K562 (cell line): ENCODE results near the gene PIH1D1. TPM values are rescaled to one million over a fixed set of nuclear protein-coding genes. Genes with fewer than 3 reads are reported as not detected.
A peak's percentile ranks its signal among the peaks of the same experiment; 100 is the strongest.

Experiments
- ATAC-seq: fragments of 200-7000 bp; cut with Tn5 transposase; 3 replicates; pipeline ENCODE4 v1.9.1; 2020; ENCODE audit warnings: moderate library complexity
- BruUV-seq: library from RNA; stranded (reverse); fragments of 400-500 nt; replicated peaks from 2 replicates; lab custom pipeline; 2021; lab: Mats Ljungman, UMichigan
- CTCF ChIA-PET: fragments of 300-600 bp; formaldehyde crosslinking; extraction: SDS; loops from one replicate; lab custom pipeline; 2021; ENCODE audit warnings: low intra/inter-chr PET ratio; lab: Yijun Ruan, JAX
- POLR2A ChIA-PET: fragments of 300-600, 350-650 bp; sonication (Branson Sonifier 250); formaldehyde crosslinking; extraction: SDS; loops from one replicate; lab custom pipeline; 2021; ENCODE audit warnings: antibody characterized with exemption, inconsistent platforms; lab: Yijun Ruan, JAX
- DNase-seq, 4 experiments: peaks; one replicate each; pipeline versions ENCODE4 v3.0.0 to v3.0.0-alpha.2; 2011 to 2018; ENCODE audit warnings: low spot score in 3 of 4, mixed read lengths in 3 of 4; ENCODE audit errors: extremely low read depth in 1 of 4
- FAIRE-seq: peaks from 2 replicates; lab custom pipeline; 2011; peaks lifted over from hg19 to GRCh38; lab: Jason Lieb, UNC
- H2AFZ ChIP-seq: 2 replicates; pipeline ENCODE4 v1.6.0; 2011; ENCODE audit warnings: low read depth, low read length, control low read depth, inconsistent platforms
- H3K27ac ChIP-seq: fragments of 200-600 bp; 3 replicates; pipeline ENCODE4 v1.8.0; 2011; ENCODE audit warnings: low read depth, mild to moderate bottlenecking, control low read depth, inconsistent platforms, low read length, moderate library complexity, mixed read lengths; ENCODE audit errors: extremely low read depth
- H3K27me3 ChIP-seq, 2 experiments: fragments of 300-600 bp in 1 of 2; 2 replicates in 1 of 2; 3 replicates in 1 of 2; pipeline versions ENCODE4 v1.6.0 to v1.8.0; 2011; ENCODE audit warnings: inconsistent platforms in 2 of 2, low read length in 2 of 2, mild to moderate bottlenecking in 1 of 2, mixed read lengths in 1 of 2, moderate library complexity in 1 of 2; ENCODE audit not compliant: control insufficient read depth in 2 of 2, insufficient read depth in 2 of 2
- H3K36me3 ChIP-seq: fragments of 300-600 bp; 3 replicates; pipeline ENCODE4 v1.8.0; 2011; ENCODE audit warnings: mild to moderate bottlenecking, low read length, inconsistent platforms; ENCODE audit not compliant: control insufficient read depth, insufficient read depth
- H3K4me1 ChIP-seq, 2 experiments: fragments of 200-600 bp in 1 of 2; replicated peaks in 1 of 2; 2 replicates in 1 of 2; 3 replicates in 1 of 2; pipeline versions ENCODE4 v1.5.1 to v1.8.0; 2011; ENCODE audit warnings: inconsistent platforms in 2 of 2, low read length in 2 of 2, mild to moderate bottlenecking in 1 of 2, mixed read lengths in 1 of 2, moderate library complexity in 1 of 2; ENCODE audit not compliant: control insufficient read depth in 2 of 2, insufficient read depth in 2 of 2
- H3K4me2 ChIP-seq: 2 replicates; pipeline ENCODE4 v1.6.1; 2011; ENCODE audit warnings: low read length, control low read depth, inconsistent platforms, mixed read lengths; ENCODE audit not compliant: insufficient read depth
- H3K4me3 ChIP-seq: fragments of 200-600 bp; sonication (generic), shearing (Covaris generic); 2 replicates; pipeline ENCODE4 v1.5.1; 2016; ENCODE audit warnings: control low read depth, inconsistent platforms
- H3K79me2 ChIP-seq: fragments of 200-600 bp; 3 replicates; pipeline ENCODE4 v1.8.0; 2011; ENCODE audit warnings: low read length, inconsistent platforms; ENCODE audit not compliant: control insufficient read depth, insufficient read depth
- H3K9ac ChIP-seq, 2 experiments: 2 replicates each; pipeline versions ENCODE4 v1.6.0 to v1.6.1; 2011; ENCODE audit warnings: low read depth in 2 of 2, low read length in 2 of 2, control low read depth in 1 of 2, inconsistent platforms in 1 of 2, mild to moderate bottlenecking in 1 of 2, mixed read lengths in 1 of 2; ENCODE audit not compliant: insufficient read depth in 1 of 2
- H3K9me1 ChIP-seq: one replicate; pipeline ENCODE4 v1.6.0; 2011; ENCODE audit warnings: inconsistent platforms, mild to moderate bottlenecking, low read length, moderate library complexity; ENCODE audit not compliant: control insufficient read depth, insufficient read depth
- H3K9me3 ChIP-seq: replicated peaks from 2 replicates; pipeline ENCODE4 v1.5.1; 2011; ENCODE audit warnings: low read depth, low read length, inconsistent platforms; ENCODE audit not compliant: control insufficient read depth, insufficient read depth
- H4K20me1 ChIP-seq: replicated peaks from 2 replicates; pipeline ENCODE4 v1.6.1; 2011; ENCODE audit warnings: low read length, inconsistent platforms, mixed read lengths; ENCODE audit not compliant: control insufficient read depth, insufficient read depth
- ASH1L ChIP-seq: fragments of 450-650 bp; IDR thresholded peaks from 2 replicates; pipeline ENCODE4 v1.6.1; 2018; ENCODE audit warnings: borderline replicate concordance, mild to moderate bottlenecking, low read depth; ENCODE audit not compliant: partially characterized antibody
- ATF7 ChIP-seq: fragments of 450-650 bp; IDR thresholded peaks from 2 replicates; pipeline ENCODE4 v1.7.1; 2014; ENCODE audit warnings: mild to moderate bottlenecking, moderate library complexity
- CTCFL ChIP-seq: IDR thresholded peaks from 2 replicates; pipeline ENCODE4 v1.6.1; 2011; ENCODE audit warnings: borderline replicate concordance, low read depth, mild to moderate bottlenecking, moderate library complexity, low read length; ENCODE audit not compliant: insufficient read depth, poor library complexity, severe bottlenecking
- E2F4 ChIP-seq: sonication (generic); formaldehyde crosslinking; IDR thresholded peaks from 2 replicates; pipeline ENCODE4 v1.8.0; 2022; ENCODE audit warnings: mild to moderate bottlenecking, low read depth, missing genetic modification reagents
- ELF1 ChIP-seq: fragments of 200-800 bp; sonication (Bioruptor generic); IDR thresholded peaks from 2 replicates; pipeline ENCODE4 v1.6.1; 2016; ENCODE audit warnings: missing genetic modification characterization, missing compliant biosample characterization
- EP300 ChIP-seq: IDR thresholded peaks from 2 replicates; pipeline ENCODE4 v1.6.1; 2012; ENCODE audit warnings: low read length, improper control_type of control experiment
- FOXM1 ChIP-seq, 2 experiments: fragments of 450-650 bp in 1 of 2; sonication (generic) in 1 of 2; formaldehyde crosslinking in 1 of 2; IDR thresholded peaks; 2 replicates each; pipeline versions ENCODE4 v1.6.1 to v1.9.0; 2017 to 2022; ENCODE audit warnings: low read depth in 2 of 2, mild to moderate bottlenecking in 2 of 2, missing genetic modification reagents in 1 of 2, moderate library complexity in 1 of 2
- GATA2 ChIP-seq: sonication (generic); formaldehyde crosslinking; IDR thresholded peaks from 2 replicates; pipeline ENCODE4 v1.4.0; 2020; ENCODE audit warnings: mild to moderate bottlenecking, missing genetic modification reagents
- JUN ChIP-seq, 2 experiments: sonication (generic) in 1 of 2; formaldehyde crosslinking in 1 of 2; IDR thresholded peaks; 2 replicates each; pipeline versions ENCODE4 v1.6.1 to v1.8.0; 2012 to 2022; ENCODE audit warnings: borderline replicate concordance in 2 of 2, mild to moderate bottlenecking in 2 of 2, improper control_type of control experiment in 1 of 2, low read depth in 1 of 2, low read length in 1 of 2, missing genetic modification reagents in 1 of 2
- MLLT1 ChIP-seq, 2 experiments: fragments of 450-650 bp; IDR thresholded peaks; 2 replicates each; pipeline ENCODE4 v1.6.1; 2016
- OTX1 ChIP-seq: fragments of 450-650 bp; formaldehyde crosslinking; IDR thresholded peaks from 2 replicates; pipeline ENCODE4 v1.4.0; 2022; ENCODE audit warnings: mild to moderate bottlenecking
- PRMT5 ChIP-seq: sonication (generic); formaldehyde crosslinking; IDR thresholded peaks from 2 replicates; pipeline ENCODE4 v1.5.0; 2020; ENCODE audit warnings: missing genetic modification reagents
- TCF7L2 ChIP-seq: fragments of 150-350 bp; IDR thresholded peaks from 2 replicates; pipeline ENCODE4 v1.6.1; 2016; ENCODE audit warnings: low read depth, mild to moderate bottlenecking, low read length, moderate library complexity
- WGBS: fragments of 100-300 bp; shearing (Covaris generic); methylation state at CpG from one replicate; pipeline ENCODE4 v1.1.6; 2016; ENCODE audit warnings: low coverage, mixed read lengths; ENCODE audit not compliant: insufficient coverage; ENCODE audit errors: missing lambda C conversion rate; 5-methylcytosine and 5-hydroxymethylcytosine counted together
- in situ Hi-C: fragments of 300-500 bp; cut with MboI; formaldehyde crosslinking; loops from 4 replicates; pipeline ENCODE4 v1.15.0; 2018; ENCODE audit warnings: inconsistent platforms, mixed read lengths
- intact Hi-C: fragments of 100-400 bp; cut with micrococcal nuclease; formaldehyde crosslinking; loops from 2 replicates; pipeline ENCODE4 v1.14.2; 2022
- polyA plus RNA-seq, 8 experiments: library from polyadenylated mRNA; depleted of rRNA in 4 of 8; stranded (reverse) in 5 of 8; unstranded in 3 of 8; fragments of >200 nt; fragmentation: Nextera tagmentation in 2 of 8; fragmentation: Illumina TruSeq in 1 of 8; extraction: Ambion mirVana in 2 of 8; extraction: Trizol in 1 of 8; gene quantifications; 2 replicates each; pipeline versions ENCODE4 v1.2.1 to v1.2.3, GENCODE V29; 2011 to 2014; ENCODE audit warnings: inconsistent platforms in 1 of 8, missing spikeins in 1 of 8
- total RNA-seq, 7 experiments: library from RNA; depleted of rRNA in 6 of 7; stranded (reverse); fragments of >200 nt in 6 of 7; fragmentation: Illumina TruSeq in 2 of 7; extraction: Trizol in 2 of 7; gene quantifications; 2 replicates each; pipeline versions ENCODE4 v1.2.1 to v1.2.3, GENCODE V29; 2011 to 2021; ENCODE audit warnings: low replicate concordance in 1 of 7

Gene PIH1D1
- total and polyA plus RNA-seq, 9 of the 15 experiments (the other 6 are each of a cell fraction or from before 2014, with no cell fraction given), result 26.5 to 224 (median 137) TPM

GRCh38 chr19:49488863-49489537 lies 37.4 kb upstream of the PIH1D1 start (continued):
- TF ChIP-seq CTCFL (no peak), GATA2 (no peak)

GRCh38 chr19:49488046-49488862 lies 36.6 kb upstream of the PIH1D1 start:
- intact Hi-C loops (no loop called here), in situ Hi-C loops (no loop called here)
- Histone ChIP-seq H3K36me3 (peaks cover 53% of the 10 kb centered on the region), H2AFZ (no peak overlapping the region), H3K79me2 (peaks cover 46% of the 10 kb centered on the region), H3K27ac (peak overlapping the region; percentile 99), H3K4me1 (peaks cover 19 to 30% of the 10 kb centered on the region in 2 experiments; a peak in 3 of 5 replicates), H3K9me1 (peaks cover 3% of the 10 kb centered on the region), H3K27me3 (no peaks in the 10 kb centered on the region), H3K4me2 (peak overlapping the region; percentile 95), H3K4me3 (peak overlapping the region; percentile 100), H3K9me3 (no peaks in the 10 kb centered on the region), H4K20me1 (peaks cover 30% of the 10 kb centered on the region), H3K9ac (peak overlapping the region; percentile 97 to 100)
- no TSS peak for BruUV-seq
- FAIRE-seq, result no peak
- ATAC-seq, result no peak
- WGBS, result under 1% methylated on average over 26 of the region's 26 CpGs
- CTCF ChIA-PET, result no interaction called here
- POLR2A ChIA-PET, result interaction anchor here (0.6 to 3.0 kb wide), 22 partner anchors 8 to 994 kb away, joined by 3 to 16 read pairs (median 4); partner anchors contain the start of genes PIH1D1, PRMT1, RPS11 and RRAS
- DNase-seq, result peak in 1 of 4 experiments; percentile 40
- no peak for TF ChIP-seq ELF1
- TF ChIP-seq EP300, result no peak
- no peak for TF ChIP-seq E2F4 (CRISPR knock-in tag)
- TF ChIP-seq JUN (IDR thresholded peaks at IDR 0.05; ENCODE audit: borderline replicate concordance, low read depth, low read length), result no peak
- TF ChIP-seq JUN (CRISPR knock-in tag; IDR thresholded peaks at IDR 0.05; ENCODE audit: borderline replicate concordance), result no peak
- TF ChIP-seq FOXM1 (IDR thresholded peaks at IDR 0.05; ENCODE audit: low read depth), result no peak
- 0 out of 2 replicates have a peak, but pooled peaks have one; percentile 29 for TF ChIP-seq FOXM1 (CRISPR knock-in tag; IDR thresholded peaks at IDR 0.05; ENCODE audit: low read depth)
- TF ChIP-seq TCF7L2, result no peak
- no peak for TF ChIP-seq PRMT5 (CRISPR knock-in tag)
- no peak for TF ChIP-seq ASH1L
- TF ChIP-seq ATF7, result no peak
- 0 out of 4 replicates have a peak, but pooled peaks of 1 of the 2 experiments have one; percentile 12 for TF ChIP-seq MLLT1 (IDR thresholded peaks at IDR 0.05)
- TF ChIP-seq OTX1, result no peak
